ENCODE results near the gene RPRD1B.

DNA sequence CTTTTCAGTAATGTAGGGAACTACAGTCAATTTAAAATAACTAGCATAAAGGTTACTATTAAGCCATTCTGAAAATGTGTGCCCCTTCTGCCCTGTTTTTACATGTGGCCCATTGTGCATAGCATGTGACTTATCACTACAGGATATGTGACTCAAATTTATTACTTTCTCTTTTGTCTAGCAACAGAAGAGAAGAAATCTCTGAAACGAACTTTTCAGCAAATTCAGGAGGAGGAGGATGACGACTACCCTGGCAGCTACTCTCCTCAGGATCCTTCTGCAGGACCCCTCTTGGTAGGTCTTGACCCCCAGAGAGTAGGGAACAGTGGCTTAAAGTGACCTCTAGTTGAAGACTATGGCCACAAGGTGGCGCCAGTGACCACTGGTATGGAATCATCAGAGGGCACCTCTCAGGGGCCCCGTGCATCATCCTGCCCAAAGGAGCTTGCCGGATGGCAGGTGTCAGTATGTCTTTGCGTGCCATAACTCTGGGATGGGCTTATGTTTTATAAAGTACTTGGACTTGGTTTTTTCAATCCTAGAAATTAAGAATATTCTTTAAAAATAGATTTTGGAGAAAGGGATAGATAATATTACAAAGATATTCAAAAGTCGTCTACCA, 23.9 kb downstream of the RPRD1B start:
- TF ChIP-seq, protein P1, sequence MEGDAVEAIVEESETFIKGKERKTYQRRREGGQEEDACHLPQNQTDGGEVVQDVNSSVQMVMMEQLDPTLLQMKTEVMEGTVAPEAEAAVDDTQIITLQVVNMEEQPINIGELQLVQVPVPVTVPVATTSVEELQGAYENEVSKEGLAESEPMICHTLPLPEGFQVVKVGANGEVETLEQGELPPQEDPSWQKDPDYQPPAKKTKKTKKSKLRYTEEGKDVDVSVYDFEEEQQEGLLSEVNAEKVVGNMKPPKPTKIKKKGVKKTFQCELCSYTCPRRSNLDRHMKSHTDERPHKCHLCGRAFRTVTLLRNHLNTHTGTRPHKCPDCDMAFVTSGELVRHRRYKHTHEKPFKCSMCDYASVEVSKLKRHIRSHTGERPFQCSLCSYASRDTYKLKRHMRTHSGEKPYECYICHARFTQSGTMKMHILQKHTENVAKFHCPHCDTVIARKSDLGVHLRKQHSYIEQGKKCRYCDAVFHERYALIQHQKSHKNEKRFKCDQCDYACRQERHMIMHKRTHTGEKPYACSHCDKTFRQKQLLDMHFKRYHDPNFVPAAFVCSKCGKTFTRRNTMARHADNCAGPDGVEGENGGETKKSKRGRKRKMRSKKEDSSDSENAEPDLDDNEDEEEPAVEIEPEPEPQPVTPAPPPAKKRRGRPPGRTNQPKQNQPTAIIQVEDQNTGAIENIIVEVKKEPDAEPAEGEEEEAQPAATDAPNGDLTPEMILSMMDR (IDR thresholded peaks at IDR 0.05; ENCODE audit: low read depth, low read length) = peak; percentile 100
- no peak for TF ChIP-seq EZH2phosphoT487 (IDR thresholded peaks at IDR 0.05; ENCODE audit: low read depth)

Data from OCI-LY3 (cell line).